Type B pancreatic cell (in vitro differentiated cells): ENCODE results near the gene TRIML1. TPM values are rescaled to one million over a fixed set of nuclear protein-coding genes. Genes with fewer than 3 reads are reported as not detected.

ENCODE experiments used
- DNase-seq: peaks from one replicate; pipeline ENCODE4 v3.0.0; 2021; ENCODE audit warnings: mixed read lengths; ENCODE audit not compliant: unreplicated experiment; ENCODE audit errors: extremely low spot score
- H3K27ac Mint-ChIP-seq: 2 replicates; pipeline ENCODE4 v1.8.0; 2021; ENCODE audit warnings: mild to moderate bottlenecking, mixed read lengths
- H3K27me3 Mint-ChIP-seq: 2 replicates; pipeline ENCODE4 v1.8.0; 2021; ENCODE audit warnings: mixed read lengths
- H3K36me3 Mint-ChIP-seq: 2 replicates; pipeline ENCODE4 v1.8.0; 2021; ENCODE audit warnings: mixed read lengths
- H3K4me1 Mint-ChIP-seq: one replicate; pipeline ENCODE4 v1.8.0; 2021; ENCODE audit warnings: mixed read lengths; ENCODE audit not compliant: unreplicated experiment
- H3K4me3 Mint-ChIP-seq: 2 replicates; pipeline ENCODE4 v1.8.0; 2021; ENCODE audit warnings: mild to moderate bottlenecking, mixed read lengths
- H3K9me3 Mint-ChIP-seq: 2 replicates; pipeline ENCODE4 v1.8.0; 2021; ENCODE audit warnings: mixed read lengths
- CTCF ChIP-seq: fragments of 200-600 bp; sonication (generic); conservative IDR thresholded peaks from 2 replicates; pipeline ENCODE4 v1.5.0; 2021; ENCODE audit warnings: antibody characterized with exemption, mild to moderate bottlenecking
- total RNA-seq: library from RNA; stranded (reverse); gene quantifications from 2 replicates; pipeline ENCODE4 v1.2.1, GENCODE V29; 2021; ENCODE audit warnings: low replicate concordance

Gene TRIML1
- total RNA-seq, 1 donor from 2014 or later, result 0.82 TPM

DNA sequence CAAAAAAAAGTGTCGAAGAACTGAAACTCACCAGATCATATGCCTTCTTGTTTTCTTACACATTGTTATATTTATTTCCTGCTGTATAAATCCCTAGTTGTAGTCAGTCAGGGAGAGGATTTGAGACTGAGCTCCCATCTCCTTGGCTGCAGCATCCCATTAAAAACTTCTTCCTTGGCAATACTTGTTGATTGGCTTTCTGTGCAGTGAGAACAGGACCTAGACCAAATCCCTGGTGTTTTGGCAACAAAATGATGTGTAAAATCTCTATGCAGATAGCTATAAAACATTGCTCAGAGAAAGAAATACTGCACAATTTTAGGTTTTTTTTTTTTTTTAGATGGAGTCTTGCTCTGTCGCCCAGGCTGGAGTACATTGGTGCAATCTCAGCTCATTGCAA lies 47.9 kb downstream of the TRIML1 start:
- Mint-ChIP-seq H3K36me3 (no peaks in the 10 kb centered on the region), H3K4me1 (no peaks in the 10 kb centered on the region), H3K27me3 (no peaks in the 10 kb centered on the region), H3K27ac (no peak overlapping the region), H3K9me3 (peaks cover 3% of the 10 kb centered on the region), H3K4me3 (no peak overlapping the region)
- DNase-seq, result no peak
- TF ChIP-seq CTCF, result no peak

DNA sequence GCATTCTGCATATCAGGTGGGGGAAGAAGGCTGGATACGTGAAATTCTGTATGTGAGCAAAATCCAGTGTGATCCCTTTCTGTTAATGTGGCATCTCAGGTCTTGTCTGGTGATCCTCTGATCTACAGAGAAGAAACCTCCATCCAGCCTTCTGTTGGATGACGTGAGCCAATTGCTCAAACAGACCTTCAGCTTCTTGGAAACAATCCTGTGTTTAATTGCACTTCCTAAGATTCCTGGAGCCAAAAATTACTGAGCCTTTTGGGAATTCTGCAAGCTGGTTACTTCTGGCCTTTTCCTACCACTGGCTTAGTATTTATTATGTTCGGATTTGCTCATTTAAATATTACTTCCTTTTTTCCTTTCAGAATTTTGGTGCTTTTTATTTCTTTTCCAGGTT lies 51.2 kb downstream of the TRIML1 start:
- Mint-ChIP-seq H3K4me1 (peaks cover 3% of the 10 kb centered on the region), H3K4me3 (no peak overlapping the region), H3K36me3 (no peaks in the 10 kb centered on the region), H3K27me3 (no peaks in the 10 kb centered on the region), H3K9me3 (no peaks in the 10 kb centered on the region), H3K27ac (no peak overlapping the region)
- DNase-seq, result no peak
- no peak for TF ChIP-seq CTCF

DNA sequence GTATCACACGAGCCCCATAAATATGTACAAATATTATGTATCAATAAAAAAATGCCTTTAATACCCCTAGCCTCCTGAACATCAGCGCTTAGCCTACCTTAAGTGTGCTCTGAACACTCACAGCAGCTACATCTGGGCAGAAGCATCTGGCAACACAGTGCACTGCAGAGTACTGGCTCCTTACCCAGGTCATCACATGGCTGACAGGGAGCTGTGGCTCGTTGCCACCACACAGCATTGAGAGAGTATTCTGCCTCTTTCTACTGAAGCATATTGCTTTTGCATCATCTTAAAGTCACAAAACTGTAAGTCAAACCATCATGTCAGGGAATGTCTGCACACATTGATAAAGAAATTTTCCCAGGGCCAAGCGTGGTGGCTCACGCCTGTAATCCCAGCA lies 55.2 kb downstream of the TRIML1 start:
- DNase-seq, result no peak
- peaks cover 3% of the 10 kb centered on the region for H3K9me3 Mint-ChIP-seq
- H3K36me3 Mint-ChIP-seq, result no peaks in the 10 kb centered on the region
- peaks cover 17% of the 10 kb centered on the region for H3K4me1 Mint-ChIP-seq
- H3K27ac Mint-ChIP-seq, result no peak overlapping the region
- no peak overlapping the region for H3K4me3 Mint-ChIP-seq
- no peak for TF ChIP-seq CTCF
- no peaks in the 10 kb centered on the region for H3K27me3 Mint-ChIP-seq

GRCh38 chr4:188195389-188195985 lies 56.2 kb downstream of the TRIML1 start:
- H3K27ac Mint-ChIP-seq, result no peak overlapping the region

DNA sequence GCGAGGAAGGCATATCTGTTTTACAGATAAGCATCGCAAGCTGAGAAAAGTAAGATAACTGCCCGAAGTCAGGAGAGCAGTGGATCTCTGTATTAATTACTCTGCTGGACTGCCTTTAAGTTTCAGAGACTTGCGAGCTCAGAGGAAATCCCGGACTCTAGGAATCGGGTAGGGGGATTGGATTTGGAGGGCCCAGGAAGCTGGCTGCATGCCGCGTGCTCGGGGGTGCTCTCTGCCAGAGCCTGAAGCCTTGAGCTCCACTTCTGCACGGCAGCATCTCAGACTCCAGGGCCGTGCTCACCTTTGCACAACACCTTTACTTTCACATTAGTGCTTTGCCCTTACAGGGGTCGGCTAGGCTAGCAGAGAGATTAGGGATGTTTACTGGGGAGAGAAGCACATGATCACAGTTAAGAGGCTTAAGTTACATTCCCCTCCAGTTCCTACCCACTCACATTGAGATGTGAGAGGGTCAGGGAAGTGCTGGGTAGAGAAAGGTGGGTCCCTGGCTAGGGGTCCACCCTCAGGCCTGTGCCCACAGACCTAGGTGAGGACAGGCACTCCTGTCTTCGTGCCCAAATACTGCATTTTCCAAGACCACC lies 57.0 kb downstream of the TRIML1 start:
- Mint-ChIP-seq H3K4me3 (peak overlapping the region; percentile 65), H3K36me3 (no peaks in the 10 kb centered on the region), H3K4me1 (peaks cover 19% of the 10 kb centered on the region), H3K9me3 (peaks cover 3% of the 10 kb centered on the region), H3K27me3 (no peaks in the 10 kb centered on the region), H3K27ac (no peak overlapping the region)
- DNase-seq, result no peak
- TF ChIP-seq CTCF, result no peak

More at GRCh38 chr4:188195389-188195985, 56.2 kb downstream of the TRIML1 start:
- H3K36me3 Mint-ChIP-seq, result no peaks in the 10 kb centered on the region
- H3K27me3 Mint-ChIP-seq, result no peaks in the 10 kb centered on the region
- no peak for TF ChIP-seq CTCF
- no peak overlapping the region for H3K4me3 Mint-ChIP-seq
- DNase-seq, result no peak
- H3K9me3 Mint-ChIP-seq, result peaks cover 3% of the 10 kb centered on the region
- H3K4me1 Mint-ChIP-seq, result peaks cover 19% of the 10 kb centered on the region

Other genes with a start within 250 kb of the TRIML1 start
- gene ZFP42, start 143.7 kb upstream of the TRIML1 start, total RNA-seq, result 12.0 and 33.4 TPM in 2 replicates
- gene TRIML2, start 29.8 kb upstream of the TRIML1 start, total RNA-seq, result 0.24 and 3.4 TPM in 2 replicates